Astrocyte (in vitro differentiated cells and primary cell): ENCODE measurements around the gene TMEM97.

Experiments
- CTCF ChIP-seq: IDR thresholded peaks from 2 replicates; pipeline ENCODE4 v1.5.1; 2011; ENCODE audit warnings: low read depth, mild to moderate bottlenecking, inconsistent platforms, low read length, moderate library complexity; ENCODE audit not compliant: insufficient read depth
- EZH2 ChIP-seq: IDR thresholded peaks from 2 replicates; pipeline ENCODE4 v1.6.1; 2012; ENCODE audit warnings: mild to moderate bottlenecking, low read length, inconsistent platforms; ENCODE audit not compliant: insufficient read depth

- TF ChIP-seq CTCF, result no peak
- TF ChIP-seq EZH2, result no peak
Observed at GRCh38 chr17:28367641-28368305, 48.8 kb downstream of the TMEM97 start.
